ENCODE measurements around the gene BTBD6. TPM values are rescaled to one million over a fixed set of nuclear protein-coding genes. Genes with fewer than 3 reads are reported as not detected.

BTBD6 gene
- total and polyA plus RNA-seq, 3 experiments from 2014 or later, result 16.2 to 55.0 (median 54.1) TPM

DNA sequence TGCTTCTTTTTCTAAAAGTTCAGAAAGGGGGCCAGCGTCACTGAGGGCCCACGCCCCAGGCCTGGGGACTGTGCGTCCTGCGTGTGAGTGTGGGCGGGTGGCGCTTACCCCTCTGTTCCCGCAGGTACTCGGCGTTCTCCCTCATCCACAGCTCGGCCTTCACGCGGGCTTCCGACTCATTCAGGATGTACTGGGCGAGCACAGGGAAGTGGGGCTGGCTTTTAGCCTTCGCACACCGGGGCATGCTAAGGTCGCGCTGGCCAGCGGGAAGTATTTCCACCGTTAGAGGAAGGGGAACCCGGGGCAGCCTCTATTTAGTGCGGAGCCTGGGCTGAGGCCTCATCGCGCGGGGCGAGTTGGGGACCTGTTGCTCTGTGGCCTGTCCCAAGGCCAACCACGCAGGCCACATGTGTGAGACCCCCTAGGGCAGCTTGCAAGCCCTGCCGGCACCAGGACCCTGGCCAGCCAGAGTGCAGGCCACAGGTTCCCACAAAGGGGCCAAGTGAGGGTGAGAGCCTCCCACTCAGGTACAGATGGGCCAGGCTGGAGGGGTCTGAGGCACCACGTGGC, 29.2 kb upstream of the BTBD6 start:
- Mint-ChIP-seq H3K36me3 (peaks cover 3 to 76% (median 17%) of the 10 kb centered on the region in 3 donors), H3K9me3 (no peaks in the 10 kb centered on the region), H3K4me1 (peaks cover 0 to 4% (median 0%) of the 10 kb centered on the region in 3 donors), H3K4me3 (no peak overlapping the region), H3K27ac (peak overlapping the region in 1 of 8 donors; percentile 34), H3K27me3 (no peaks in the 10 kb centered on the region)
- no peaks in the 10 kb centered on the region for H3K27me3 ChIP-seq (ENCODE audit: insufficient read depth, low read length, poor library complexity, severe bottlenecking)
- no peak for DNase-seq
- POLR2A ChIA-PET, result no interaction called here
- H3K4me1 ChIP-seq (ENCODE audit: insufficient read depth, low read length), result no peaks in the 10 kb centered on the region
- no peak overlapping the region for H3K27ac ChIP-seq (ENCODE audit: low read depth, low read length)
- peaks cover 12% of the 10 kb centered on the region for H3K36me3 ChIP-seq (ENCODE audit: insufficient read depth, low read length)
- no peaks in the 10 kb centered on the region for H3K9me3 ChIP-seq (ENCODE audit: low read length)
- H3K4me3 ChIP-seq (ENCODE audit: low read length), result no peak overlapping the region
- CTCF ChIA-PET, result no interaction called here

DNA sequence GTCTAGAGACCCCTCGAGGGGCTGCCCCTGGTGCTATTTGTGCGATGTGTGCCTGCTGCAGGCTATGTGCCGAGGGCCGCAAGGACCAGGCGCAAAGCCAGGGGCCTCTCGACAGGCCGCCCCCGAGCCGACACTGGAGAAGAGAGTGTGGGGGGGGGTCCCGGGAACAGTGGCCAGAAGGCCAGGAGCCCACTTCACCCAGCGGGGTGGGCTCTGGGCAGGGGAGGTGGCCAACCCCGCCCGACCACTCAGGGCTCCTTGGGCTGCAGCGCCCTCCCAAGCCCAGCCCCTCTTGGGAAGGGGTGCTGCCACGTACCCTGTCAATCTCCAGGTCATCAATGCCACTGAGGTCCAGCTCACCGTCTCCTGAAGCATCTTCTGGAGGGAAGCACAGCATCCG, 28.6 kb upstream of the BTBD6 start:
- Mint-ChIP-seq H3K27me3 (no peaks in the 10 kb centered on the region), H3K9me3 (no peaks in the 10 kb centered on the region), H3K4me1 (peaks cover 0 to 4% (median 0%) of the 10 kb centered on the region in 3 donors), H3K27ac (no peak overlapping the region), H3K36me3 (peaks cover 3 to 81% (median 17%) of the 10 kb centered on the region in 3 donors), H3K4me3 (no peak overlapping the region)
- Histone ChIP-seq H3K27ac (ENCODE audit: low read depth, low read length) (no peak overlapping the region), H3K4me3 (ENCODE audit: low read length) (no peak overlapping the region), H3K27me3 (ENCODE audit: insufficient read depth, low read length, poor library complexity, severe bottlenecking) (no peaks in the 10 kb centered on the region), H3K9me3 (ENCODE audit: low read length) (no peaks in the 10 kb centered on the region), H3K36me3 (ENCODE audit: insufficient read depth, low read length) (peaks cover 12% of the 10 kb centered on the region), H3K4me1 (ENCODE audit: insufficient read depth, low read length) (no peaks in the 10 kb centered on the region)
- ChIA-PET POLR2A (no interaction called here), CTCF (no interaction called here)
- no peak for DNase-seq

DNA sequence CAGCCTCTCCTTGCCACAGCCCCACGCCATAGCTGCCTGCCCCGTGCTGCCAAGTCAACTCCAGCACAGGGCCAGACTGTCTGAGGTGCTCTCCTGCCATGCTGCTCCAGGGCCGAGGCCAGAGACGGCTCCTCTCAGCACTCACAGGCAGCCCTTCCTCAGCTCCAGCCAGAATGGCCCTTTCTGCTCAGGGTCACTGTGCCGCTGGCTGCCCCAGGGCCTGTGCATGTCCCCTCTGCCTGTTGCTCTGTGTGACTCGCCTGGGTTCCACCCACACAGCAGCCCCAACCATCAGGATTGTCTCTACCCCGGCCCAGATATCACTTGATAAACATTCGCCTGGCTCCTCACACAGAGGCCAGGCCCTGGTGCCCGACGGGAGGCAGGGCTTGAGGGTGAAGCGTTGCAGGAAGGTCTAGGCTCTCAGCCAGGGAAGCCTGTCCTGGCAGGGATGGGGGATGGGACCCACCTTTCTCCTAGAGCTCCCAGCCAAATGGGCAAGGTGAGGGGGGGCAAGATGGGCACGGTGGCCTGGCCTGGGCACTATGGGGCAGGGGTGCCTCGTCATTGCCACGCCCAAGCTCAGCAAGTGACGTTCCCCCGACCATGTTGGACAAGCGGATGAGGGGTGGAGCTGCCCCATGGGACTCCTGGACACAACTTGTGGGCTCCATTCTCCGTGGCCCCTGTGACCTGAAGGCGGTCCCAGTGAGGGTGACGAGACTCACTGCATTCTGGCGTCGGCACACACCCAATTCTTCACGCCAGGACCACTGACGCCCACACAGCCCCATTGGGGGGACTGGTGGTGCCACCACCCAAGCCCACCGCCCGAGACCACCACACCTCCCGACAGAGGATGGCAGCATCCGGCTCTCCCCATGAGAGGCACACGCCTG, 27.4 kb upstream of the BTBD6 start:
- Histone ChIP-seq H3K36me3 (ENCODE audit: insufficient read depth, low read length) (peaks cover 12% of the 10 kb centered on the region), H3K9me3 (ENCODE audit: low read length) (no peaks in the 10 kb centered on the region), H3K4me1 (ENCODE audit: insufficient read depth, low read length) (no peaks in the 10 kb centered on the region), H3K27me3 (ENCODE audit: insufficient read depth, low read length, poor library complexity, severe bottlenecking) (no peaks in the 10 kb centered on the region), H3K4me3 (ENCODE audit: low read length) (no peak overlapping the region), H3K27ac (ENCODE audit: low read depth, low read length) (no peak overlapping the region)
- POLR2A ChIA-PET, result no interaction called here
- H3K9me3 Mint-ChIP-seq, result no peaks in the 10 kb centered on the region
- no peak for DNase-seq
- H3K4me1 Mint-ChIP-seq, result peaks cover 0 to 2% (median 0%) of the 10 kb centered on the region in 3 donors
- peaks cover 3 to 84% (median 14%) of the 10 kb centered on the region in 3 donors for H3K36me3 Mint-ChIP-seq
- H3K27me3 Mint-ChIP-seq, result no peaks in the 10 kb centered on the region
- CTCF ChIA-PET, result no interaction called here
- no peak overlapping the region for H3K4me3 Mint-ChIP-seq
- H3K27ac Mint-ChIP-seq, result peak overlapping the region in 1 of 8 donors; percentile 72

GRCh38 chr14:105221598-105222178, 26.6 kb upstream of the BTBD6 start:
- Histone ChIP-seq H3K27ac (ENCODE audit: low read depth, low read length) (no peak overlapping the region), H3K9me3 (ENCODE audit: low read length) (no peaks in the 10 kb centered on the region), H3K4me3 (ENCODE audit: low read length) (no peak overlapping the region), H3K4me1 (ENCODE audit: insufficient read depth, low read length) (no peaks in the 10 kb centered on the region), H3K27me3 (ENCODE audit: insufficient read depth, low read length, poor library complexity, severe bottlenecking) (no peaks in the 10 kb centered on the region), H3K36me3 (ENCODE audit: insufficient read depth, low read length) (peaks cover 12% of the 10 kb centered on the region)
- POLR2A ChIA-PET, result no interaction called here
- no peak for DNase-seq
- Mint-ChIP-seq H3K27me3 (no peaks in the 10 kb centered on the region), H3K36me3 (peaks cover 3 to 86% (median 17%) of the 10 kb centered on the region in 3 donors), H3K4me3 (no peak overlapping the region), H3K27ac (no peak overlapping the region), H3K9me3 (no peaks in the 10 kb centered on the region), H3K4me1 (peaks cover 0 to 1% (median 0%) of the 10 kb centered on the region in 3 donors)
- CTCF ChIA-PET, result no interaction called here

DNA sequence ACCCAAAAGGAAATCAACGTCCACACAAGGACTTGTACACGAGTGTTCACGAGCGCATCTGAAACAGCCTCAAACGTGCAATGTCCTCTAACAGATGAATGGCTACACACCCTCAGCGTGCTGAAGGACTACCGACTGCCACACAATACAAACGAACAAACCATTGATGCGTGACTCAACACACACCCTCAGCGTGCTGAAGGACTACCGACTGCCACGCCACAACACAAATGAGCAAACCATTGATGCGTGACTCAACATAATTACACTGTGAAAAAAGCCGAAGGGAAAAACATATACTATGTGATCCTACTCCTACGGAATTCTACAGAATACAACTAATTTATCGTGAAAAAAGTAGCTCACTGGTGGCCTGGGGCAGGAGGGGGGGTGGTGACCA, 25.1 kb upstream of the BTBD6 start:
- DNase-seq, result no peak
- no peaks in the 10 kb centered on the region for H3K9me3 Mint-ChIP-seq
- Histone ChIP-seq H3K27ac (ENCODE audit: low read depth, low read length) (no peak overlapping the region), H3K9me3 (ENCODE audit: low read length) (no peaks in the 10 kb centered on the region), H3K4me3 (ENCODE audit: low read length) (no peak overlapping the region), H3K36me3 (ENCODE audit: insufficient read depth, low read length) (peaks cover 11% of the 10 kb centered on the region), H3K27me3 (ENCODE audit: insufficient read depth, low read length, poor library complexity, severe bottlenecking) (no peaks in the 10 kb centered on the region), H3K4me1 (ENCODE audit: insufficient read depth, low read length) (no peaks in the 10 kb centered on the region)
- peaks cover 3 to 82% (median 18%) of the 10 kb centered on the region in 3 donors for H3K36me3 Mint-ChIP-seq
- H3K27me3 Mint-ChIP-seq, result no peaks in the 10 kb centered on the region
- ChIA-PET CTCF (interaction anchor here (0.6 to 1.2 kb wide), 2 partner anchors 41 to 129 kb away, joined by 3 read pairs; no protein-coding TSS in a partner anchor), POLR2A (no interaction called here)
- peaks cover 0 to 1% (median 0%) of the 10 kb centered on the region in 3 donors for H3K4me1 Mint-ChIP-seq
- no peak overlapping the region for H3K27ac Mint-ChIP-seq
- no peak overlapping the region for H3K4me3 Mint-ChIP-seq

DNA sequence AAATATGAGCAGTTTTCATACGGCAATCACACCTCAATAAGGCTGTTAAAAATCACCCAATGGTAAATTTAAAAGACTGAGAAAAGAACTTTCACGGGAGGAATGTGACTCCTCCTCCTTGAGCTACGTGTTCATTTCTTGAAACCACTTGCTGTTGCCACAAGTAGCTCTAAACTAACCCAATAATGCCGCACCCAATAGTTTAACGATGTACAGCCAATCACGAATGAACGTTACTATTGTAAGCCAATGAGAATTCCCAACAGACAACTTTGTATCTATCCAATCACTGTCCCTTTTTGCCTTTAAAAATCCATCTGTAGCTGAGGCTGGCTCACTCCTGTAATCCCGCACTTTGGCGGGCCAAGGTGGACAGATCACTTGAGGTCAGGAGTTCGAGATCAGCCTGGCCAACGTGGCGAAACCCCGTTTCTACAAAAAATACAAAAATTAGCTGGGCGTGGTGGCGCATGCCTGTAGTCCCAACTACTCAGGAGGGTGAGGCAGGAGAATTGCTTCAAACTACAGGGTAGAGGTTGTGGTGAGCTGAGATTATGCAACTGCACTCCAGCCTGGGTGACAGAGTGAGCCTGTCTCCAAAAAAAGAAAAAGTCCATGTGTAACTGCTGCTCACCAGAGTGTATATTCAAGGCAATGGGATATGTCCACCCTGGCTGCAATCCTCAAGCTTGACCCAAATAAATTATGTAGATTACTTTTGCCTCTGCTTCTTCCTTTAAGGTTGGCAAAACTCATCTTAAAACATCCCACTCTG, 24.4 kb upstream of the BTBD6 start:
- Mint-ChIP-seq H3K27me3 (no peaks in the 10 kb centered on the region), H3K4me1 (peaks cover 0 to 1% (median 0%) of the 10 kb centered on the region in 3 donors), H3K4me3 (no peak overlapping the region), H3K27ac (no peak overlapping the region), H3K9me3 (no peaks in the 10 kb centered on the region), H3K36me3 (peaks cover 3 to 77% (median 18%) of the 10 kb centered on the region in 3 donors)
- ChIA-PET CTCF (interaction anchor here (1.2 kb wide), 1 partner anchor 128 kb away, joined by 3 read pairs; no protein-coding TSS in a partner anchor), POLR2A (no interaction called here)
- H3K27me3 ChIP-seq (ENCODE audit: insufficient read depth, low read length, poor library complexity, severe bottlenecking), result no peaks in the 10 kb centered on the region
- no peaks in the 10 kb centered on the region for H3K4me1 ChIP-seq (ENCODE audit: insufficient read depth, low read length)
- no peak overlapping the region for H3K27ac ChIP-seq (ENCODE audit: low read depth, low read length)
- H3K9me3 ChIP-seq (ENCODE audit: low read length), result no peaks in the 10 kb centered on the region
- DNase-seq, result no peak
- H3K4me3 ChIP-seq (ENCODE audit: low read length), result no peak overlapping the region
- peaks cover 7% of the 10 kb centered on the region for H3K36me3 ChIP-seq (ENCODE audit: insufficient read depth, low read length)

- no peaks in the 10 kb centered on the region for H3K9me3 ChIP-seq (ENCODE audit: low read length)
- H3K36me3 ChIP-seq (ENCODE audit: insufficient read depth, low read length), result peaks cover 7% of the 10 kb centered on the region
- Mint-ChIP-seq H3K4me1 (peaks cover 0 to 1% (median 0%) of the 10 kb centered on the region in 3 donors), H3K27ac (peak overlapping the region in 1 of 8 donors; percentile 46), H3K27me3 (no peaks in the 10 kb centered on the region), H3K36me3 (peaks cover 3 to 70% (median 18%) of the 10 kb centered on the region in 3 donors), H3K9me3 (no peaks in the 10 kb centered on the region), H3K4me3 (no peak overlapping the region)
- no peaks in the 10 kb centered on the region for H3K27me3 ChIP-seq (ENCODE audit: insufficient read depth, low read length, poor library complexity, severe bottlenecking)
- no peak overlapping the region for H3K27ac ChIP-seq (ENCODE audit: low read depth, low read length)
- ChIA-PET POLR2A (interaction anchor here (0.7 kb wide), 1 partner anchor 75 kb away, joined by 4 read pairs; no protein-coding TSS in a partner anchor), CTCF (no interaction called here)
- no peak overlapping the region for H3K4me3 ChIP-seq (ENCODE audit: low read length)
- no peaks in the 10 kb centered on the region for H3K4me1 ChIP-seq (ENCODE audit: insufficient read depth, low read length)
- DNase-seq, result no peak
Measured at GRCh38 chr14:105224845-105225570, 23.3 kb upstream of the BTBD6 start.
